WTC11 (cell line): Measurements from ENCODE around the gene SLCO4A1.

Experiments
- NR1H2 ChIP-seq: sonication (generic); formaldehyde crosslinking; IDR thresholded peaks from 2 replicates; pipeline ENCODE4 v1.9.0; 2021; ENCODE audit warnings: mild to moderate bottlenecking, moderate library complexity, missing genetic modification reagents
- TEAD4 ChIP-seq: sonication (generic); formaldehyde crosslinking; IDR thresholded peaks from 2 replicates; pipeline ENCODE4 v1.8.0; 2022; ENCODE audit warnings: mild to moderate bottlenecking, missing genetic modification reagents
- TF ChIP-seq, protein P1 (sequence below): fragments of 200-600 bp; IDR thresholded peaks from 2 replicates; pipeline ENCODE4 v1.8.0; 2022; ENCODE audit warnings: antibody characterized with exemption

GRCh38 chr20:62667530-62668440 lies 25.5 kb downstream of the SLCO4A1 start:
- TF ChIP-seq, protein P1, sequence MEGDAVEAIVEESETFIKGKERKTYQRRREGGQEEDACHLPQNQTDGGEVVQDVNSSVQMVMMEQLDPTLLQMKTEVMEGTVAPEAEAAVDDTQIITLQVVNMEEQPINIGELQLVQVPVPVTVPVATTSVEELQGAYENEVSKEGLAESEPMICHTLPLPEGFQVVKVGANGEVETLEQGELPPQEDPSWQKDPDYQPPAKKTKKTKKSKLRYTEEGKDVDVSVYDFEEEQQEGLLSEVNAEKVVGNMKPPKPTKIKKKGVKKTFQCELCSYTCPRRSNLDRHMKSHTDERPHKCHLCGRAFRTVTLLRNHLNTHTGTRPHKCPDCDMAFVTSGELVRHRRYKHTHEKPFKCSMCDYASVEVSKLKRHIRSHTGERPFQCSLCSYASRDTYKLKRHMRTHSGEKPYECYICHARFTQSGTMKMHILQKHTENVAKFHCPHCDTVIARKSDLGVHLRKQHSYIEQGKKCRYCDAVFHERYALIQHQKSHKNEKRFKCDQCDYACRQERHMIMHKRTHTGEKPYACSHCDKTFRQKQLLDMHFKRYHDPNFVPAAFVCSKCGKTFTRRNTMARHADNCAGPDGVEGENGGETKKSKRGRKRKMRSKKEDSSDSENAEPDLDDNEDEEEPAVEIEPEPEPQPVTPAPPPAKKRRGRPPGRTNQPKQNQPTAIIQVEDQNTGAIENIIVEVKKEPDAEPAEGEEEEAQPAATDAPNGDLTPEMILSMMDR = no peak
- TF ChIP-seq NR1H2 (CRISPR knock-in tag) (no peak), TEAD4 (CRISPR knock-in tag) (no peak)
